DND-41 (cell line): ENCODE data around the gene WDPCP.

Source experiments
- EZH2 ChIP-seq: IDR thresholded peaks from 3 replicates; pipeline ENCODE4 v1.6.1; 2012; ENCODE audit warnings: borderline replicate concordance, low read depth, mild to moderate bottlenecking, moderate library complexity, low read length, inconsistent platforms; ENCODE audit not compliant: severe bottlenecking
- TF ChIP-seq, protein P1 (sequence below): IDR thresholded peaks from 2 replicates; pipeline ENCODE4 v1.5.1; 2012; ENCODE audit warnings: borderline replicate concordance, low read length, moderate library complexity, mild to moderate bottlenecking; ENCODE audit not compliant: poor library complexity, severe bottlenecking; ENCODE audit errors: extremely low read depth

DNA sequence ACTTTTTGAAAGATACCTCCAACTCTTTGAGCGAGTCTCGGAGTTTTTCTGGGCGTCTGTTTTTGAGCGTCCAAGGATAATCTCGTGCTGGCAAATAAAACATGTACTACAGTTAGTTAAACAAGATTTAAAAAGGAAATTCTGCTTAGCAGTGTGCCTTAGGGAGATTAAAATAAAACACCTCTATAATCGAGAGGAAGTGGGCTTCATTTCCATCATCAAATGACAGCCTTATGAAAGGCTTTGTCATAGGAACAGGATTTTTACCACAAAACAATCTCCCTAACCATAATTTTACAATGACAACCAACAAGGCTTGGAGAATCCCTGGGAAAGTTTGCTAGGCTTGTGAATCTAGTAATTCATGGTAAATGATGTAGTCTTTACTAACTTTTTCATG lies 103.4 kb downstream of the WDPCP start:
- TF ChIP-seq, protein P1, sequence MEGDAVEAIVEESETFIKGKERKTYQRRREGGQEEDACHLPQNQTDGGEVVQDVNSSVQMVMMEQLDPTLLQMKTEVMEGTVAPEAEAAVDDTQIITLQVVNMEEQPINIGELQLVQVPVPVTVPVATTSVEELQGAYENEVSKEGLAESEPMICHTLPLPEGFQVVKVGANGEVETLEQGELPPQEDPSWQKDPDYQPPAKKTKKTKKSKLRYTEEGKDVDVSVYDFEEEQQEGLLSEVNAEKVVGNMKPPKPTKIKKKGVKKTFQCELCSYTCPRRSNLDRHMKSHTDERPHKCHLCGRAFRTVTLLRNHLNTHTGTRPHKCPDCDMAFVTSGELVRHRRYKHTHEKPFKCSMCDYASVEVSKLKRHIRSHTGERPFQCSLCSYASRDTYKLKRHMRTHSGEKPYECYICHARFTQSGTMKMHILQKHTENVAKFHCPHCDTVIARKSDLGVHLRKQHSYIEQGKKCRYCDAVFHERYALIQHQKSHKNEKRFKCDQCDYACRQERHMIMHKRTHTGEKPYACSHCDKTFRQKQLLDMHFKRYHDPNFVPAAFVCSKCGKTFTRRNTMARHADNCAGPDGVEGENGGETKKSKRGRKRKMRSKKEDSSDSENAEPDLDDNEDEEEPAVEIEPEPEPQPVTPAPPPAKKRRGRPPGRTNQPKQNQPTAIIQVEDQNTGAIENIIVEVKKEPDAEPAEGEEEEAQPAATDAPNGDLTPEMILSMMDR: no peak
- TF ChIP-seq EZH2: no peak
